Germinal center (tissue), 1 donor: ENCODE measurements around the gene C20orf204.
"Not testable (repeated sequence)": the region's sequence is repeated elsewhere in the genome, so short reads cannot be mapped to it uniquely, and the experiment has no call there.

Source experiments
- DNase-seq: peaks from one replicate; pipeline ENCODE4 v3.0.0; 2012; ENCODE audit warnings: mixed read lengths, low spot score

C20orf204 gene

GRCh38 chr20:64035933-64036345 is at the start of gene C20orf204:
Gene C20orf204, plus strand, starts transcription at chr20:64036182. Its CDS starts 142 bp downstream, at chr20:64036324.
- no peak for DNase-seq

DNA sequence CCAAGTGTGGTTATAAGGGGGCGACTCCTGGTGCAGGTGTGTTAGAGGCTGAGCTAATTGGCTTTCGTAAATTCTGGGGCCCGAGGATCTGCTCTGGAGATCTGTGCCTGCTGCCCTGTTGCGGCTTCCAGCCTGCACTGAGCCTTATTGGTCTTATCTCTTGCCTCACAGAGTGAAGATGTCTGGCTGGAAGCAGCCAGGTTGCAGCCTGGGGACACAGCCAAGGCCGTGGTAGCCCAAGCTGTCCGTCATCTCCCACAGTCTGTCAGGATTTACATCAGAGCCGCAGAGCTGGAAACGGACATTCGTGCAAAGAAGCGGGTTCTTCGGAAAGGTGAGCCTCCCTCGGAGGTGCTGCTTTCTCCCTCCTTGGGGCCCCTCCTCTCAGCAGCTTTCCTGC is 35.1 kb upstream of the C20orf204 start:
- DNase-seq, result no peak

GRCh38 chr20:64001607-64002011 is 34.4 kb upstream of the C20orf204 start:
- no peak for DNase-seq

- DNase-seq, result no peak
Measured at GRCh38 chr20:64003960-64004725, 31.8 kb upstream of the C20orf204 start.

DNA sequence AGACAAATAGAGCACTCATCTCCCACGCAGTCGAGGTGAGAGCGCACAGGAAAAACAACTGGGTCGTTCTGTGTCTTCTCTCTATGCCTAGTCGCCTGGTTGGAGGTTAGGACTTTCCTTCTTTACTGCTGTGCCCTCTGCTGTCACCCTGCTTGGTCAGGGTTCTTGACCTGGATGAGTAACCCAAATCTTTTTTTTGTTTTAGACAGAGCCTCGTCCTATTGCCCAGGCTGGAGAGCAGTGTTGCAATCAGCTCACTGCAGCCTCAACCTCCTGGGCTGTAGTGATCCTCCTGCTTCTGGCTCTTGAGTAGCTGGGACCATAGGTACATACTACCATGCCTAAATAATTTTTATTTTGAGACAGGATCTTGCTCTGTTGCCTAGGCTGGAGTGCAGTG is 30.6 kb upstream of the C20orf204 start:
- no peak for DNase-seq

GRCh38 chr20:64006490-64006889 is 29.5 kb upstream of the C20orf204 start:
- no peak for DNase-seq

DNA sequence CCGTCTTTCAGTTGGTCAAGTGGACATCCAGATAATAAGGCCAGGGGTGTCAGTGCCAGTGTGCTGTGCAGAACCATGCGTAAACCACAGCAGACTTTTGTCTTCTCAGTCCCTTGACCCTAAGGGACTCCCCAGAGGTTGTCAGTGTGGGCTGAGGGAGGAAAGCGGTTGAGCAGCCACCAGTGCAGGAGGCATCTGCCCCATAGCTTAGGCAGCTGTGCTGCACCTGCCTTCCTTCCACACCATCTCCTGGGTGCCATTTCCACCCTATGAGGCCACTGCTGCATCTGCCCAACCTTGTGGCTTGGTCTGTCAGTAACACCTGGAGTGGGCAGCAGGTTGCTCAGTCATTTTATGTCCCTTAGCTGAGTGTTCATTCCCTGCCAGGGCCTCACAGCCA is 29.1 kb upstream of the C20orf204 start:
- DNase-seq, result no peak

GRCh38 chr20:64009811-64010387 is 26.1 kb upstream of the C20orf204 start:
- DNase-seq, result no peak

DNA sequence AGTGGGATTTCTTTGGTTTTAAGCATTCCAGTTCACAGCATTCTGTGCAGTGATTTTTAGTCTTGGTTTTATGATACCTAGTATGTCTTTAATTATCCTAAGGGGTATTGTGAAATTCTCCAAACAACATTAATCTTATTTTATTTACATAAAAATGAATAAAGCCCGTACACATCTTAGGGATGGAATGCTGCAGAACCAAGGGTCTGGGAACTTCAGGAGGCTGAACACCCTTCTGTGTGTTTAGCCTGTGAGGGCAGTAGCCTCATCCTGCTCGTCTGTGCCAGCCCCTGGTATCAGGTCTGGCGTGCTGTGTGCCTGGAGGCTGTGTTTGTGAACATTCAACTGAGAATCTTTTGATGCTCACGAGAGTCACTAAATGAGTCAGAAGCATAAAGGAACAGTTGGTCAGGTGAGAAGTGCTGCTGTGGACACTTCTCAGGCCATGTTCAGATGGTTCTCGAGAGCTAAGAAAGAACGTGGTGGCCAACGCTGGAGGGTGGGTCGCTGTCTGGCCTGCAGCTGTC is 25.2 kb upstream of the C20orf204 start:
- DNase-seq, result no peak

DNA sequence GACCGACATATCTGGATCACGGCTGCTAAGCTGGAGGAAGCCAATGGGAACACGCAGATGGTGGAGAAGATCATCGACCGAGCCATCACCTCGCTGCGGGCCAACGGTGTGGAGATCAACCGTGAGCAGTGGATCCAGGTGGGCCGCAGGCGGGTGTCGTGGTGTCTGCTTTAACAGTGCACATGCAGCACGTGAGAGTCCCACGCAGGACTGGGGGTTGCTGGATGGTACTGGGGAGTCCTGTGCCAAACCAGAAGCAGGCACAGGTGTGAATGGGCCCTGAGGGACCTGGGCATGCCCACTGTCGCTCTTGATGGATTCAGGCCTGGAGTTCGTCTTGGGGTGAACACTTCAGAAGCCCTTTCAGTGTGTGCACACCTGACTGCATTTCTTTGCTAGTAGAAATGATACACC is 24.6 kb upstream of the C20orf204 start:
- DNase-seq, result no peak

DNA sequence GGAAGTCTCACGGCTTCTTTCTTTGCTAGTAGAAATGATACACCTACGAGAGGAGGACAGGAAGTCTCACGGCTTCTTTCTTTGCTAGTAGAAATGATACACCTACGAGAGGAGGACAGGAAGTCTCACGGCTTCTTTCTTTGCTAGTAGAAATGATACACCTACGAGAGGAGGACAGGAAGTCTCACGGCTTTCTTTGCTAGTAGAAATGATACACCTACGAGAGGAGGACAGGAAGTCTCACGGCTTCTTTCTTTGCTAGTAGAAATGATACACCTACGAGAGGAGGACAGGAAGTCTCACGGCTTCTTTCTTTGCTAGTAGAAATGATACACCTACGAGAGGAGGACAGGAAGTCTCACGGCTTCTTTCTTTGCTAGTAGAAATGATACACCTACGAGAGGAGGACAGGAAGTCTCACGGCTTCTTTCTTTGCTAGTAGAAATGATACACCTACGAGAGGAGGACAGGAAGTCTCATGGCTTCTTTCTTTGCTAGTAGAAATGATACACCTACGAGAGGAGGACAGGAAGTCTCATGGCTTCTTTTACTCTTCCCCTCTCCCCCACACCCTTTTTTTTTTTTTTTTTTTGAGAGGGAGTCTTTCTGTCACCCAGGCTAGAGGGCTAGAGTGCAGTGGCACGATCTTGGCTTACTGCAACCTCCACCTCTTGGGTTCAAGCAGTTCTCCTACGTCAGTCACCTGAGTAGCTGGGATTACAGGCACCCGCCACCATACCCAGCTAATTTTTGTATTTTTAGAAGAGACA is 23.4 kb upstream of the C20orf204 start:
- not testable (repeated sequence) for DNase-seq

DNA sequence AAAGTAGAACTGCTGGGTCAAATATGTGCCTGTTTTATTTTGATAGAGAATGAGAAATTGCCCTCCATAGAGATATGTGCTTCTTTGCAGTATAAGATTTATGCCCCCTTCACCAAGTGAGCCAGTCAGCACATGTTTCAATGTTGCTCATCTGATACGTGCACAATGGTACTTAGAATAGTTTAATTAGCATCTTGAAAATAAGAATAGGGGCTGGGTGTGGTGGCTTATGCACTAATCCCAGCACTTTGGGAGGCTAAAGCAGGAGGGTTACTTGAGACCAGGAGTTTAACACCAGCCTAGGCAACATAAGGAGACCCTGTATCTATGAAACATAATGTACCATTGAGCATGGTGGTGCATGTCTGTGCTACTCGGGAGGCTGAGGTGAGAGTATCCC is 20.3 kb upstream of the C20orf204 start:
- no peak for DNase-seq

GRCh38 chr20:64021124-64021975 is 14.6 kb upstream of the C20orf204 start:
- no peak for DNase-seq

GRCh38 chr20:64022671-64023360 is 13.2 kb upstream of the C20orf204 start:
- DNase-seq, result no peak

- DNase-seq, result no peak
Measured at GRCh38 chr20:64023361-64024140, 12.4 kb upstream of the C20orf204 start.

DNA sequence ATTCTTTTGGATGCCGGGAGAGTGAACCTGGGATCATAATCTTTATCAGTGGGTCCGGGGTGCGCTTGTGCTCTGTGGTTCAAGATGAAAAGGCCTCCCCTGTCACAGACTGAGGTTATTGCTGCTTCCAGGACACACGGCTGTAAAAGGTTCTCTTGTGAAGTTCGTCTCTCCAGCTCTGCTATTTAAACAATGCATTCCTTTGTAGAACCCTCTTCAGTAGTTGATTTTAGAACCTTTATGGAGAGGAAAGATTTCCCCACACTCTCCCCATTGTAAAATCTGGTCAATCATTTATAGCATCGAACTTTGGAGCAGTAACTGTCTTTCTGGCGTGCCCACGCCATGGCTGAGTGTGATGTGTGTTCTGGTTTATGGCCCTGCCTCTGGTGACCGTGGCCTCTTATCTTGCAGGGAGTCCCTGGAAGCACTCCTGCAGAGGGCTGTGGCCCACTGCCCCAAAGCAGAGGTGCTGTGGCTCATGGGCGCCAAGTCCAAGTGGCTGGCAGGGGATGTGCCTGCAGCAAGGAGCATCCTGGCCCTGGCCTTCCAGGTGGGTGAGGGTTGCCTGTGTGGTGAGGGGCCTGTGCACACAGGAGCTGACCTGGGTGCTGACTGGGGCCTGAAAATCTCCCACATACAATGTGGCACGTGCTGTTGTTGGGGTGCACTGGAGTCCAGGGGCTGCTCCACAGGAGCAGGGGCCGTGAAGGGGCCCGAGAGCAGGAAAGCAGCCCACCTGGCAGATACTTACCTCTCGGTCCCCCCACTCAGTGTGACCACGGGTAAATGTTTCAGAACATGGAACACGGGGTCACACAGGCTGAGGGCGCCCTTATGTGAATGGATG is 11.6 kb upstream of the C20orf204 start:
- DNase-seq, result no peak

- DNase-seq, result no peak
Measured at GRCh38 chr20:64025101-64025825, 10.7 kb upstream of the C20orf204 start.

- no peak for DNase-seq
Measured at GRCh38 chr20:64025826-64026412, 10.1 kb upstream of the C20orf204 start.
